ENCODE measurements around the gene HCFC2. TPM values are rescaled to one million over a fixed set of nuclear protein-coding genes. Genes with fewer than 3 reads are reported as not detected.

Gene HCFC2
- total RNA-seq, 6 experiments from 2014 or later: 7.3 to 12.7 (median 9.7) TPM

DNA sequence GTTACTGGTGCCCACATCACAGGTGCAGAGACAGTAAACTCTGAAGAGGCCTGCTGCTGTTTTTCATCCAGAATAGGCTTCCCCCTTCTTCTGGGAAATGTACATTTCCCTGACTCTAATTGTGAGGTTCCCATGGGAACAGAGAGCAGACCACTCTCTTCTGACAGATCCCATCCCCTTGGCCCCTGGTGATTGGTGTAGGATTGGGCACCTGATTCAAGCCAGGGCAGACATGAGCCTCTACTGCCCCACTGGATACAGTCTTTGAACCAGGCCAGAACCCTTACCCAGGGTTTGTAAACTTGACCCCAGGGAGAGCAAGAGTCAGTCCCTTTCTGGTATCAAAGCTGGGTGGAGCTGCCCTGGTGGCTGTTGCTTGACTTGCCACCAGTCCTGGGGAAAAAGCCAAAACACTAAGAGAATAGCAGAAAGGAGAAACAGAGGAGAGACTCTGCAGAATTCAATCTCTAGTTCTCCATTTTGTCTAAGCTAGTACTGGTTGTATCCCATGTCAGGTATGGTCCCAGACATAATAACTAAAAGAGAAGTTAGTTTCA is 88.4 kb downstream of the HCFC2 start:
- intact Hi-C loops (cut with DNase I): no loop called here
- no peak for ATAC-seq
- H3K27me3 ChIP-seq: no peaks in the 10 kb centered on the region
- TF ChIP-seq POLR2A (IDR thresholded peaks at IDR 0.05): no peak
- TF ChIP-seq, protein P1, sequence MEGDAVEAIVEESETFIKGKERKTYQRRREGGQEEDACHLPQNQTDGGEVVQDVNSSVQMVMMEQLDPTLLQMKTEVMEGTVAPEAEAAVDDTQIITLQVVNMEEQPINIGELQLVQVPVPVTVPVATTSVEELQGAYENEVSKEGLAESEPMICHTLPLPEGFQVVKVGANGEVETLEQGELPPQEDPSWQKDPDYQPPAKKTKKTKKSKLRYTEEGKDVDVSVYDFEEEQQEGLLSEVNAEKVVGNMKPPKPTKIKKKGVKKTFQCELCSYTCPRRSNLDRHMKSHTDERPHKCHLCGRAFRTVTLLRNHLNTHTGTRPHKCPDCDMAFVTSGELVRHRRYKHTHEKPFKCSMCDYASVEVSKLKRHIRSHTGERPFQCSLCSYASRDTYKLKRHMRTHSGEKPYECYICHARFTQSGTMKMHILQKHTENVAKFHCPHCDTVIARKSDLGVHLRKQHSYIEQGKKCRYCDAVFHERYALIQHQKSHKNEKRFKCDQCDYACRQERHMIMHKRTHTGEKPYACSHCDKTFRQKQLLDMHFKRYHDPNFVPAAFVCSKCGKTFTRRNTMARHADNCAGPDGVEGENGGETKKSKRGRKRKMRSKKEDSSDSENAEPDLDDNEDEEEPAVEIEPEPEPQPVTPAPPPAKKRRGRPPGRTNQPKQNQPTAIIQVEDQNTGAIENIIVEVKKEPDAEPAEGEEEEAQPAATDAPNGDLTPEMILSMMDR (IDR thresholded peaks at IDR 0.05): no peak
- DNase-seq: no peak
- H3K9me3 ChIP-seq: no peaks in the 10 kb centered on the region
- no peaks in the 10 kb centered on the region for H3K4me1 ChIP-seq
- no peak overlapping the region for H3K27ac ChIP-seq
- H3K36me3 ChIP-seq: no peaks in the 10 kb centered on the region
- H3K4me3 ChIP-seq: no peak overlapping the region

DNA sequence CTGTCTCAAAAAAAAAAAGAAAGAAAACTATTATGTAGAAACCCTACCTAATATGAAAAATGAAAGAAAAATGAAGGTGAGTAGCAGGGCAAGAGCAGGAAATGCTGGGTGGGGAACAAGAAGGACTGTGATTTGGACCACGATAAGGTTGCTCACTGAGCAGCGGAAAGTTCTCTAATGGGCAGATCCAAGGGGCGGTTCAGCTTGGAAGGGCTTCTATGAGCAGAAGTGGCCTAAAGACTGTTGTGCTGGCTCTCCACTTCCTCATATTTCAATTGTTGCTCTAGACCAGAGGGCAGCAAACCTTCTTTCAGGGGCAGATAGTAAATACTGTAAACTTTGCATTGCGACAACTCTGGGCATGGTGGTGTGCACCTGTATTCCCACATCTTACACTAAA is 90.0 kb downstream of the HCFC2 start:
- H3K9me3 ChIP-seq: no peaks in the 10 kb centered on the region
- ATAC-seq (peak in 2 of 4 donors; percentile 22 to 27), DNase-seq (no peak)
- intact Hi-C loops (cut with DNase I): no loop called here
- H3K27ac ChIP-seq: no peak overlapping the region
- H3K4me1 ChIP-seq: no peaks in the 10 kb centered on the region
- TF ChIP-seq, protein P1 (IDR thresholded peaks at IDR 0.05): no peak
- TF ChIP-seq POLR2A (IDR thresholded peaks at IDR 0.05): no peak
- no peaks in the 10 kb centered on the region for H3K27me3 ChIP-seq
- H3K36me3 ChIP-seq: no peaks in the 10 kb centered on the region
- H3K4me3 ChIP-seq: no peak overlapping the region
- WGBS (ENCODE audit: insufficient coverage, low coverage, low lambda C conversion rate, missing lambda C conversion rate): 21% methylated on average over 4 of the region's 4 CpGs

DNA sequence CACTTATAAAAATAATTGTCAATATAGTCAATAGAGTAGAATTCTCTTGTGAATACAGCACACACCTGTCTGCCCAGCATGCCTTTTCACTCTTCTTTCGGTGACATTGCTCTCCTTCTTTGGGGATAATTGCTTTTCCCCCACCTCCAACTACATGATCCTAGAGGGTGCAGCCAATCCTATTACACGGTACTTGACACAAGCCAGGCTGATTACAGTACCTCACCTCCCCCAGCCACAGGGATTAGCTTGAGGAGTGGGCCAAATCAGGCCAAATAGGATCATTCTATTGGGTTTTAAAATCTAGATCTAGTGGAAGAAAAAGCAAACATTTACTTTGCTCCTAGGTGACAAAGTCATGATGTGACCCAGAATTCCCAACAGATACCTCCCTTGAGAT is 90.5 kb downstream of the HCFC2 start:
- DNase-seq (no peak), ATAC-seq (no peak)
- Histone ChIP-seq H3K36me3 (no peaks in the 10 kb centered on the region), H3K27ac (no peak overlapping the region), H3K4me1 (no peaks in the 10 kb centered on the region), H3K9me3 (no peaks in the 10 kb centered on the region), H3K27me3 (no peaks in the 10 kb centered on the region), H3K4me3 (no peak overlapping the region)
- TF ChIP-seq, protein P1 (IDR thresholded peaks at IDR 0.05): no peak
- no peak for TF ChIP-seq POLR2A (IDR thresholded peaks at IDR 0.05)
- intact Hi-C loops (cut with DNase I): no loop called here
- WGBS (ENCODE audit: insufficient coverage, low coverage, low lambda C conversion rate, missing lambda C conversion rate): 84% methylated on average over 2 of the region's 2 CpGs

Small RNA genes lying within 50 kb of the gene (small RNA-seq; reads per million reads assigned to genes)
- 0 reads per million in 2 experiments for gene RNA5SP370

Other genes starting within 250 kb of the HCFC2 start
- gene NT5DC3, start 223.3 kb upstream of the HCFC2 start, total RNA-seq: 10 to 100 TPM in 1 of 6 experiments, 1 to 10 TPM in 5; 3.3 to 10.2 (median 6.6) TPM
- gene HSP90B1, start 134.1 kb upstream of the HCFC2 start, total RNA-seq: 1,000 to 10,000 TPM in 1 of 6 experiments, 100 to 1,000 TPM in 5; 472 to 1,038 (median 633) TPM
- 10 to 100 TPM in 2 of 6 experiments, 1 to 10 TPM in 4; 4.9 to 14.1 (median 9.5) TPM for gene TDG, start 98.7 kb upstream of the HCFC2 start, total RNA-seq
- 1 to 10 TPM in 2 of 6 experiments, under 1 TPM in 4; 0.44 to 1.2 (median 0.79) TPM for gene GLT8D2, start 14.3 kb upstream of the HCFC2 start, total RNA-seq
- 10 to 100 TPM; 10.1 to 12.9 (median 12.2) TPM for gene NFYB, start 73.7 kb downstream of the HCFC2 start, total RNA-seq
- 100 to 1,000 TPM in 2 of 6 experiments, 10 to 100 TPM in 4; 40.3 to 153 (median 74.5) TPM for gene TXNRD1, start 151.2 kb downstream of the HCFC2 start, total RNA-seq
- gene EID3, start 239.2 kb downstream of the HCFC2 start, total RNA-seq: 1 to 10 TPM; 1.1 to 7.3 (median 1.4) TPM